Fibroblast of skin of left biceps (primary cell): ENCODE measurements around the gene RAC3.
A peak's percentile ranks its signal among the peaks of the same experiment; 100 is the strongest.

Source experiments
- DNase-seq, 2 experiments: peaks; one replicate each; pipeline ENCODE4 v3.0.0-alpha.2; 2013; ENCODE audit warnings: low read depth in 2 of 2

RAC3 gene

GRCh38 chr17:81999587-81999975 is 31.9 kb upstream of the RAC3 start:
- DNase-seq, result no peak

DNA sequence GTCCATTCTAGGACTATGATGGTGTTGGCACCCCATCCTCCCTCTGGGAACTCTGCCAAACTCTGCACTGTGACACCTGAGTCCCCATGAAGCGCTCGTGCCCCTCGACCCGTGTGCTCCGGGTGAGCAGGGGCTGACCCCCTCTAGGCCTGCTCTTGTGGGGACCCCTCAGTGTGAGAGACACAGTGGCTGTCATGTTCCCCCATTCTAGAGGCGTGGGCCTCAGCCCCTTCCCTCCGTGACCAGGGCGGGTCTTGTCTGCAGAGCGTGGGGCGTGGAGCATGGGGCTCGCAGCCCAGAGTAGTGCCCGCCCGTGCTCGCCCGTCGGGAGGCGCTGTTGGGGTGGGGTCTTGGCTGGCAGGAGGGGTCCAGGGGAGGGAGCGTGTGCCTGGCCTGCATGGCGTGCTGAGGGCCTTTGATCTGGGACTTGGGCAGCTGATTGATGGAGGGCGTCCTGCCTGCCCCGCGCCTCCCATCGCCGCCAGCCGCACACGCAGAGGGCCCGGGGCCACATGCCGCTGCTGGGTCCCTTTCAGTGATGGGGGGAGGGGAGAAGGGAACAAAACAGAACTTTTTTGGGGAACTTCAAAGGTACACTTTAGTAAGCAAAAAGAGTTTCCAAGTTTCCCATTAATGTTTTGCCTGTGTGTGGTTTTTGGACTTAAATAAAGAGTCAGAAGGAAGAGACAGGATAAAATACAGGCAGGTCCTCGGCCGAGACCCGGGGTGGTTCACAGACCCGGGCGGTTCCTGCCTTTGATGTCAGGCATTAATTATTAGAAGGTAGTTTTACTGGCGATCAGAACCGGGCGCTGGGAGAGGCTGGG is 31.3 kb upstream of the RAC3 start:
- DNase-seq, result no peak

DNA sequence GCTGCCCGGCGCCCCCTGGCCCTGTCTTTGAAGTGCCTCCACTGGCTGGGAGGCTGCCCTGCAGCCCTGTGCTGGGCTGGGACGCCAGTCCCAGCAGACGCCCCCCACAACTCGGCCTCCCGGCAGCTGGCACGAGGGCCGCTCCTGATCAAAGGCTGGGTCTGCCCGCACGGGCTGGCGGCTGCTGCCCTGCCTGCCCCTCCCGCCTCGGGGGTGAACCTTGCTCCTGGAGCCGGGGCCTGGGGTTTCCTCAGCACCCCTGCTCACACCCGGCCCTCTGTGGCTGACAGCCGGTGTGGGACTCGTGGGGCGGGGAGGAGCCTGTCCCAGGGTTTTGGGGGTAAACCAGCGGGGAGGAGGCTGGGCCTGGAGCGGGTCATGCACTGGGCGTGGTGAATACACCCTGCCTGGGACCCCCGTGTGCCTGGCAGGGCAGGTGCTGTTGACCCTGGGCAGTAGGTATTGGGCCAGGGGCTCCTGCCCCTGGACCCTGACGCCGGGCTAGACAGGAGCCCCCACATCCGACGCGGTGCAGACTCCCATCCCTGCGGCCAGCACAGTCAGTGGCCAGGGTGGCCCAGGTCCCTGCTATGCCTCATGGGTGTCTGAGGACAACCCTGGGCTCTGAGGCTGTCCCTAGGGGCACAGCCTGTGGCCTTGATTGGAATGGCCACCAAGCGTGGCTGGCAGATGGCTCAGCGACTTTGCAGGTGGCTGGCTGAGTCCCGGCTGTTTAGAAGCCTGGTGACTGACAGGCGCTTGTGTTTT is 30.5 kb upstream of the RAC3 start:
- no peak for DNase-seq

GRCh38 chr17:82001571-82002056 is 29.9 kb upstream of the RAC3 start:
- DNase-seq, result no peak

GRCh38 chr17:82003411-82004381 is 27.8 kb upstream of the RAC3 start:
- DNase-seq, result peak; percentile 82 to 87

GRCh38 chr17:82004517-82005455 is 26.7 kb upstream of the RAC3 start:
- DNase-seq, result no peak

DNA sequence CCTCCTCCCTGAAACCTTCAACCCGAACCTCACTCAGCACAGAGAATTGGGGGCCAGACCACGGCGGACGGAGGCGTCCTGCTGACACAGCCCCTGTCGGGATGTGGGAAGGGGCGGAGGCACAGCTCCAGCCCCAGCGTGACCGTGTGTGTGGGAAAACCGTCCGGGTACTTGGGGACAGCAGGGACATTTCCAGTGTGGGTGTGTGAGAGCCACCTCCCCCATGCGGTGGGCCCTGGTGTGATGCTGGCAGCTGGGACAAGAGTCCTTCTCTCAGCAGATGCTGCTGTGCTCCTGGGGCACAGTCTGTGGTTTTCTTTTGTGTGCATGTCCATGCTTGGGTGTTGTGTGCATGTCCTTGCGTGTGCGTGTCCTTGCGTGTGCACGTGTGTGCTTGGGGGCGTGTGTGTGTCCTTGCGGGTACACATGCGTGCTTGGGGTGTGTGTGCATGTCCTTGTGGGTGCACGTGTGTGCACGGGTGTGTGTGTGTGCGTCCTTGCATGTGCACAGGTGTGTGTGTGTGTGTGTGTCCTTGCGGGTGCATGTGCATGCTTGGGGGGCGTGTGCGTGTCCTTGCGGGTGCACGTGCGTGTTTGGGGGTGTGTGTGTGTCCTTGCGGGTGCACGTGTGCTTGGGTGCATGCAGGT is 25.7 kb upstream of the RAC3 start:
- DNase-seq, result no peak

DNA sequence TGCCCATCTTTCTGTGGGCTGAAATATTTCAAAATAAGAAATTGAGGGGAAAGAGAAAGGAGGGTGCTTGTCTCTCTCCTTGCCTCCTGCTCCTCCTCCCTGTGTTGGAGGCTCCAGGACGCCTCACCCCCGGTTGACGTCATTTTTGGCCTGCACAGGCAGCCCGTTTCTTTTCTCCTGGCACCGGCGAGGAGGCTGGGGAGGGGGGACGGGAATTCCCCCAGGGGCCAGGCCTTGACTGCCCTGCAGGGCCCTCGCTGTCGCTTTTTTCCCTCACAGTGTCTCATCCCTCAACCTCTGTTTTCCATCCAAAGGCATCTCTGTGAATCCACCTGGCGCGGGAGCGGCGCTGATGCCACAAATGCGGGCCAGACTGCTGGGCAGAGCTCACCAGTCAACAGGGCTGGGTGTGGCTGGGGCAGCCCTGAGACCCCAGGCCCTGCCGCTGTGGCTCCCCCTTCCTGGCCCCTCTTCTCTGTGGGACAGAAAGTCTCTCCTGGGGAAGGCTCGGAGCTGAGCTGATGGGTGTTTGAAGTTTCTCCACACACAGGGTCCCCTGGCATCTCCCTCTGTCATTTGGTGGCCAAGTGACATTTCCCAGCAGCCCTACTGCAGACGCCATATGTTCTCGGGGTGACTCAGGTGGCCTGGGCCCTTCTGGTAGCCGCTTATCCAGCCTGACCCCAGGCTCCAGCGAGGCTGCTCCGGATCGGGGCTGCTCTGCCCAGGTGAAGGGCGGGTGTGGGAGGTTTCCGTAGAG is 24.8 kb upstream of the RAC3 start:
- DNase-seq, result no peak

GRCh38 chr17:82007228-82007494 is 24.3 kb upstream of the RAC3 start:
- no peak for DNase-seq

GRCh38 chr17:82007495-82008257 is 23.8 kb upstream of the RAC3 start:
- DNase-seq, result no peak

- DNase-seq, result no peak
Measured at GRCh38 chr17:82008258-82008940, 23.1 kb upstream of the RAC3 start.

DNA sequence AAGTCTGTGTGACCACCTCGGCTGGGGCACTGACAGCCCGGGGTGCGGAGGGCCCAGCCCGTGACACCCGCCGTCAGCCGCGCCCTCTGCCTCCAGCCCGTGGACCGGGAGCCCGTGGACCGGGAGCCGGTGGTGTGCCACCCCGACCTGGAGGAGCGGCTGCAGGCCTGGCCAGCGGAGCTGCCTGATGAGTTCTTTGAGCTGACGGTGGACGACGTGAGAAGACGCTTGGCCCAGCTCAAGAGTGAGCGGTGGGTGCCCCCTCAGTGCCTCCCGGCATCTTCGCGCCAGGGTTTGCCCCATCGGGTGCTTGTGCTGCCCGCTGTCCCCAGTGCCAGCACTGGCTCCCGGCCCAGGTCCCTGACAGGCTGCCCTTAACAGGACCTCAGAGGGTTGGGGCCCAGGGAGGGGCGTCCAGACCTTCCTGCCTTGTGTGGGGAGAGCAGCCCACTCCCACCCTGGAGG is 22.5 kb upstream of the RAC3 start:
- DNase-seq, result no peak

- DNase-seq, result no peak
Measured at GRCh38 chr17:82009413-82009812, 22.1 kb upstream of the RAC3 start.

DNA sequence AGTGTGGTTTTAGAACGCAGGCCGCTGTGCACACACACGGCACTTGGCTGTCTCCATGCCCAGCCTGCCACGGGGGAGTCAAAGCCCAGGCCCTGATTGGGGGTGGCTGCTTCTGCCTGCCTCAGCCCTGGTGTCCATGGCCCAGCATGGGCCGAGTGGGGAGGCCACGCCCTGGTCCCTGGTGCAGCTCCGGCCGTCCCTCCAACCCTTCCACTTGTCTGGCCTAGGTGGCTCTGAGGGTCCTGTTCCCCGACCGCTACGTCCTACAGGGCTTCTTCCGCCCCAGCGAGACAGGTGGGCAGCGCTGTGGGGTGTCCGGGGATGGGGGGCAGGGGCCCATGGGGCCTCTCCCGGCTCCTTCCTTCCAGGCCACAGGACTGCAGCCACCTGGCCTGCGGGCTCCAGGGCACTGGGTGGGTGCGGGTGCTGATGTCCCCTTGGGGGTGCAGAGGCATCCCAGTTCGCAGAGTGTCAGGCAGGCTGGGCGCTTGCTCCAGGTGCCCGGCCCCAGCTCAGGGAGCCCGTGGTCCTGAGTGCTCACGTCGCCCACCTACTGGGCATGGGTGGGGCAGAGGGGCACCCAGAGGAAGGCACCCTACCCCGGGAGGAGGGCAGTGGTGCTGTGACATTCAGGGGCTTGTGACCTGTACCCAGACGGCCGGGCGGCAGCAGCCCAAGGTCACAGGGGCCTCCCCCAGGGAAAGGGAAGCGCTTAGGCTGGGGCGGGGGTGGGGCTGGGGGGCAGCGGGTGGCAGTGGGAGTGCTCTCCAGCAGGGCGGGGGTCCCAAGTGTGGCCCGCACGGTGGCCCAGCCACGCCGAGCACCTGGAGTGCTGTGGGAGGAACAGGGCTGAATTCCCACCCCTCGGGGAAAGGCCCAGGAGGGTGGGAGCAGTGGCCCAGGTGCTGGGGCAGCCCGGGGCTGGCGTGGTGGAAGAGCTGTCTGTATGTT is 20.6 kb upstream of the RAC3 start:
- no peak for DNase-seq

GRCh38 chr17:82011617-82012187 is 19.8 kb upstream of the RAC3 start:
- no peak for DNase-seq

- DNase-seq, result no peak
Measured at GRCh38 chr17:82012261-82012639, 19.2 kb upstream of the RAC3 start.
